ENCODE measurements around the gene COPRS. TPM values are rescaled to one million over a fixed set of nuclear protein-coding genes. Genes with fewer than 3 reads are reported as not detected.
"Not testable (repeated sequence)": the region's sequence is repeated elsewhere in the genome, so short reads cannot be mapped to it uniquely, and the experiment has no call there.

COPRS gene
- total RNA-seq, 1 donor from 2014 or later: 13.7 TPM

GRCh38 chr17:31820691-31821435, 38.2 kb downstream of the COPRS start:
- no peak for TF ChIP-seq CTCF (IDR thresholded peaks at IDR 0.05; ENCODE audit: partially characterized antibody, unreplicated experiment)
- H3K4me1 Mint-ChIP-seq (ENCODE audit: low read depth, unreplicated experiment): no peaks in the 10 kb centered on the region
- H3K27ac Mint-ChIP-seq (ENCODE audit: unreplicated experiment): no peak overlapping the region
- H3K27me3 Mint-ChIP-seq (ENCODE audit: unreplicated experiment): peaks cover 2% of the 10 kb centered on the region
- DNase-seq: no peak
- H3K9me3 Mint-ChIP-seq (ENCODE audit: unreplicated experiment): peaks cover 3% of the 10 kb centered on the region
- no peaks in the 10 kb centered on the region for H3K36me3 Mint-ChIP-seq (ENCODE audit: unreplicated experiment)
- no peak overlapping the region for H3K4me3 Mint-ChIP-seq (ENCODE audit: unreplicated experiment)

GRCh38 chr17:31819578-31819977, 39.5 kb downstream of the COPRS start:
- DNase-seq: no peak
- no peaks in the 10 kb centered on the region for H3K36me3 Mint-ChIP-seq (ENCODE audit: unreplicated experiment)
- no peaks in the 10 kb centered on the region for H3K4me1 Mint-ChIP-seq (ENCODE audit: low read depth, unreplicated experiment)
- peaks cover 3% of the 10 kb centered on the region for H3K9me3 Mint-ChIP-seq (ENCODE audit: unreplicated experiment)
- H3K27ac Mint-ChIP-seq (ENCODE audit: unreplicated experiment): no peak overlapping the region
- no peak for TF ChIP-seq CTCF (IDR thresholded peaks at IDR 0.05; ENCODE audit: partially characterized antibody, unreplicated experiment)
- no peak overlapping the region for H3K4me3 Mint-ChIP-seq (ENCODE audit: unreplicated experiment)
- peaks cover 2% of the 10 kb centered on the region for H3K27me3 Mint-ChIP-seq (ENCODE audit: unreplicated experiment)

- not testable (repeated sequence) for H3K36me3 Mint-ChIP-seq (ENCODE audit: unreplicated experiment); DNase-seq; H3K4me3 Mint-ChIP-seq (ENCODE audit: unreplicated experiment); H3K27me3 Mint-ChIP-seq (ENCODE audit: unreplicated experiment); H3K4me1 Mint-ChIP-seq (ENCODE audit: low read depth, unreplicated experiment); H3K27ac Mint-ChIP-seq (ENCODE audit: unreplicated experiment); H3K9me3 Mint-ChIP-seq (ENCODE audit: unreplicated experiment)
Measured at GRCh38 chr17:31818863-31819262, 40.2 kb downstream of the COPRS start.

GRCh38 chr17:31815212-31815730, 43.8 kb downstream of the COPRS start:
- Mint-ChIP-seq H3K27me3 (ENCODE audit: unreplicated experiment) (no peaks in the 10 kb centered on the region), H3K4me1 (ENCODE audit: low read depth, unreplicated experiment) (no peaks in the 10 kb centered on the region), H3K36me3 (ENCODE audit: unreplicated experiment) (peaks cover 4% of the 10 kb centered on the region), H3K4me3 (ENCODE audit: unreplicated experiment) (no peak overlapping the region), H3K27ac (ENCODE audit: unreplicated experiment) (no peak overlapping the region), H3K9me3 (ENCODE audit: unreplicated experiment) (peaks cover 3% of the 10 kb centered on the region)
- no peak for TF ChIP-seq CTCF (IDR thresholded peaks at IDR 0.05; ENCODE audit: partially characterized antibody, unreplicated experiment)
- DNase-seq: no peak

- Mint-ChIP-seq H3K4me1 (ENCODE audit: low read depth, unreplicated experiment) (no peaks in the 10 kb centered on the region), H3K27ac (ENCODE audit: unreplicated experiment) (no peak overlapping the region), H3K9me3 (ENCODE audit: unreplicated experiment) (no peaks in the 10 kb centered on the region), H3K4me3 (ENCODE audit: unreplicated experiment) (no peak overlapping the region), H3K36me3 (ENCODE audit: unreplicated experiment) (peaks cover 4% of the 10 kb centered on the region), H3K27me3 (ENCODE audit: unreplicated experiment) (peaks cover 1% of the 10 kb centered on the region)
- DNase-seq: no peak
- TF ChIP-seq CTCF (IDR thresholded peaks at IDR 0.05; ENCODE audit: partially characterized antibody, unreplicated experiment): no peak
Measured at GRCh38 chr17:31811101-31811500, 47.9 kb downstream of the COPRS start.

GRCh38 chr17:31809876-31810275, 49.2 kb downstream of the COPRS start:
- not testable (repeated sequence) for H3K9me3 Mint-ChIP-seq (ENCODE audit: unreplicated experiment); H3K27me3 Mint-ChIP-seq (ENCODE audit: unreplicated experiment); DNase-seq; H3K4me1 Mint-ChIP-seq (ENCODE audit: low read depth, unreplicated experiment); H3K36me3 Mint-ChIP-seq (ENCODE audit: unreplicated experiment); H3K27ac Mint-ChIP-seq (ENCODE audit: unreplicated experiment); H3K4me3 Mint-ChIP-seq (ENCODE audit: unreplicated experiment)
